Transverse colon (tissue), 4 donors: ENCODE data around the gene KPNB1. TPM values are rescaled to one million over a fixed set of nuclear protein-coding genes. Genes with fewer than 3 reads are reported as not detected.

Experiments used
- DNase-seq: peaks from one replicate; pipeline ENCODE4 v3.0.0-alpha.2; 2019
- H3K27ac ChIP-seq, 4 donors: fragments of 200-600 bp; sonication (generic); 2 replicates each; pipeline ENCODE4 v1.5.1; 2016 to 2018; ENCODE audit warnings: inconsistent platforms in 4 of 4
- H3K27me3 ChIP-seq: fragments of 200-600 bp; sonication (generic); 2 replicates; pipeline ENCODE4 v1.5.1; 2017; ENCODE audit warnings: inconsistent platforms
- H3K36me3 ChIP-seq, 4 donors: fragments of 200-600 bp; sonication (generic); 2 replicates each; pipeline ENCODE4 v1.5.1; 2017 to 2019; ENCODE audit warnings: inconsistent platforms in 4 of 4
- H3K4me1 ChIP-seq, 4 donors: fragments of 200-600 bp; sonication (generic); 2 replicates each; pipeline ENCODE4 v1.5.1; 2017 to 2020; ENCODE audit warnings: inconsistent platforms in 4 of 4
- H3K4me3 ChIP-seq, 4 donors: fragments of 200-600 bp; sonication (generic); 1 replicate in 1 of 4; 2 replicates in 3 of 4; pipeline versions ENCODE4 v1.5.1 to v1.6.1; 2017 to 2019; ENCODE audit warnings: inconsistent platforms in 4 of 4
- H3K9me3 ChIP-seq, 2 donors: fragments of 200-600 bp; sonication (generic); 2 replicates each; pipeline ENCODE4 v1.5.1; 2017 to 2019; ENCODE audit warnings: inconsistent platforms in 2 of 2
- CTCF ChIP-seq, 5 experiments: fragments of 200-600 bp in 3 of 5; fragments of 450-650 bp in 2 of 5; sonication (generic) in 3 of 5; IDR thresholded peaks; 1 replicate in 2 of 5; 2 replicates in 3 of 5; pipeline ENCODE4 v1.5.1; 2016 to 2017; ENCODE audit warnings: antibody characterized with exemption in 5 of 5, inconsistent platforms in 3 of 5, mild to moderate bottlenecking in 2 of 5, moderate library complexity in 1 of 5
- EP300 ChIP-seq: sonication (generic); formaldehyde crosslinking; IDR thresholded peaks from one replicate; pipeline ENCODE4 v1.6.1; 2017; ENCODE audit warnings: antibody characterized with exemption, low read depth
- POLR2A ChIP-seq: fragments of 450-650 bp; IDR thresholded peaks from one replicate; pipeline ENCODE4 v1.6.1; 2016; ENCODE audit warnings: antibody characterized with exemption, mild to moderate bottlenecking, moderate library complexity
- POLR2AphosphoS5 ChIP-seq, 3 donors: sonication (generic); formaldehyde crosslinking; IDR thresholded peaks; one replicate each; pipeline ENCODE4 v1.6.1; 2016; ENCODE audit warnings: antibody characterized with exemption in 3 of 3
- WGBS, 2 donors: methylation state at CpG; one replicate each; pipeline ENCODE4 v1.1.5; 2018; ENCODE audit warnings: low coverage in 1 of 2; 5-methylcytosine and 5-hydroxymethylcytosine counted together
- in situ Hi-C, 4 donors: fragments of 200-750 bp; cut with MboI; loops; one replicate each; pipeline versions ENCODE4 v1.15.0 to v1.15.1; 2017; ENCODE audit warnings: low sequenced_read_pairs in 3 of 4, low pct_ligation_motif_present in 1 of 4, low pct_unique_long_range_greater_than_20kb in 1 of 4
- intact Hi-C: fragments of 100-400 bp; cut with DNase I; formaldehyde crosslinking; loops from one replicate; pipeline ENCODE4 v1.15.1; 2023; ENCODE audit warnings: low total_unique reads
- total RNA-seq, 4 donors: library from RNA; depleted of rRNA; stranded (reverse); fragments of >200 nt; gene quantifications; one replicate each; pipeline ENCODE4 v1.1.0, GENCODE V29; 2016

The KPNB1 gene
- total RNA-seq, 4 donors from 2014 or later, result 39.2 to 176 (median 133) TPM

DNA sequence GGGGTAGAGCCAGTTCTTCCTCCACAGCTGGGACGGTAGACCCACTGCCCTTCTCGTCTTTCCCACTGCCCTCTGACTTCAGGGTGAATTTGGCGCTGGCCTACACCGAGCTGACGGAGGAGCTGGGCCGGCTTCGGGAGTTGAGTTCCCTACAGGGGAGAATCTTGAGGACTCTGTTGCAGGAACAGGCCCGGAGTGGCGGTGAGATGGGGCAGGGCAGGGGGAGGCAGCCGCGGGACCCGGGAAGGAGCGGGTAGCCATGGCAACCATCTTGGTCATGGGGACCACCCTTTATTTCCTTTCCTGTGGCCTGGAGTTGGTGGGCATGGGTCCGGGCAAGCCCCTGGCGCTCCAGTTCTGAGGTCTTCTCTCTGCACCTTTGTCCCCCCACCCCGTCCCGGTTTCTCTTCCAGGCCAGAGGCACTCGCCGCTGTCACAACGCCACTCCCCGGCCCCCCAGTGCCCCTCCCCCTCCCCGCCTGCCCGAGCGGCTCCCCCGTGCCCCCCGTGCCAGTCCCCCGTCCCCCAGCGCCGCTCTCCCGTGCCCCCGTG is 58.7 kb downstream of the KPNB1 start:
- Histone ChIP-seq H3K27me3 (peaks cover 9% of the 10 kb centered on the region), H3K4me3 (peak overlapping the region in 3 of 4 donors; percentile 8 to 36 (median 35)), H3K4me1 (peaks cover 0 to 32% (median 8%) of the 10 kb centered on the region in 4 donors), H3K27ac (peak overlapping the region in 1 of 4 donors; percentile 17), H3K36me3 (no peaks in the 10 kb centered on the region), H3K9me3 (no peaks in the 10 kb centered on the region)
- TF ChIP-seq CTCF (IDR thresholded peaks at IDR 0.05) (no peak), POLR2A (no peak), EP300 (no peak), POLR2AphosphoS5 (IDR thresholded peaks at IDR 0.05) (no peak)
- in situ Hi-C loops, result no loop called here
- intact Hi-C loops, result no loop called here
- WGBS, 2 donors, result 49% methylated on average over 31 of the region's 31 CpGs; no CpG with 5 or more reads in 1 of the 2 donors
- DNase-seq, result no peak

- TF ChIP-seq EP300 (no peak), CTCF (IDR thresholded peaks at IDR 0.05) (no peak), POLR2A (no peak), POLR2AphosphoS5 (IDR thresholded peaks at IDR 0.05) (no peak)
- H3K27me3 ChIP-seq, result peaks cover 11% of the 10 kb centered on the region
- in situ Hi-C loops (no loop called here), intact Hi-C loops (no loop called here)
- DNase-seq, result no peak
- H3K9me3 ChIP-seq, result no peaks in the 10 kb centered on the region
- peaks cover 0 to 30% (median 8%) of the 10 kb centered on the region in 4 donors for H3K4me1 ChIP-seq
- peak overlapping the region in 1 of 4 donors; percentile 17 for H3K27ac ChIP-seq
- H3K4me3 ChIP-seq, result peak overlapping the region in 3 of 4 donors; percentile 8 to 36 (median 35)
- no peaks in the 10 kb centered on the region for H3K36me3 ChIP-seq
- WGBS, 2 donors, result 64% methylated on average over 86 of the region's 89 CpGs; no CpG with 5 or more reads in 1 of the 2 donors
Observed at GRCh38 chr17:47708864-47709541, 59.3 kb downstream of the KPNB1 start.

GRCh38 chr17:47709594-47709993 is 59.9 kb downstream of the KPNB1 start:
- Histone ChIP-seq H3K9me3 (no peaks in the 10 kb centered on the region), H3K27ac (no peak overlapping the region), H3K36me3 (no peaks in the 10 kb centered on the region), H3K27me3 (peaks cover 11% of the 10 kb centered on the region), H3K4me3 (no peak overlapping the region), H3K4me1 (peaks cover 0 to 30% (median 8%) of the 10 kb centered on the region in 4 donors)
- intact Hi-C loops (no loop called here), in situ Hi-C loops (no loop called here)
- TF ChIP-seq CTCF (IDR thresholded peaks at IDR 0.05) (no peak), EP300 (no peak), POLR2AphosphoS5 (IDR thresholded peaks at IDR 0.05) (no peak)
- no peak for DNase-seq
- WGBS, 2 donors, result 92 to 100% methylated on average over 1 to 3 of the region's 3 CpGs

DNA sequence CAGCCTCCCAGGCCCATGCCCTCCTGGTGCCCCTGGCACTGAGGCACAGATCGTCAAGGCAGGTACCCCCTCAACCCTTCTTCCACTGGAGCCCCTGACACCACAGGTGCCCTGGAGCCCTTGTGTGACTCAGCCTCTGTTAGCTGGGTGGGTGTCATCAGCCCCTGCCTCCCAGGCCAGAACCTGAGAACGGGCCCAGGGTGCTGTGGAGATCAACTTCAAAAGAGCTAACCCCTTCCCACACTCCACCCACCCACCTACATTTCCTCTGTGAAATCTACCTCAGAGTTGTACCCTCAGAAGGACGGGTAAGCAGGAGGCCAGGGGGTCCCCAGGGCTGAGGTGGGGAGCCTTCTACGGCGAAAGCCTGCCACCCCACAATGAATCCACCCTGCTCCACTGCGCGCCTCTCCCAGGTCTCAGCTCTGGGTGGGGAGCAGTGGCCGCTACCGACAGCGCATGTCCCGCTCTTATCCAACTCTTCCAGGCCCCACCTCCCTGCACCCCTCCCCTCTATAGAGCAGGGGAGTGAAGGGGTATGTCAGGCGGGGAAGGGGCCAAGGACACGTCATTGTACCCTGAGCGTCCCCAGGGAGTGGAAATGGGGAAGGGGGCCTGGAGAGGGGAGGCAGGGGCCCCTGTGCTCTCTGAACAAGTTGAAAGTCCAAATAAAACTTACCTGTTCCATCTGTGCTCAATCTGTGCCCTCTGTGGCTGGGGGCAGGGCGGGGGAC is 61.8 kb downstream of the KPNB1 start:
- WGBS, 2 donors, result 93 to 100% methylated on average over 2 to 15 of the region's 15 CpGs
- Histone ChIP-seq H3K9me3 (no peaks in the 10 kb centered on the region), H3K27me3 (peaks cover 14% of the 10 kb centered on the region), H3K4me1 (peaks cover 0 to 20% (median 6%) of the 10 kb centered on the region in 4 donors), H3K36me3 (no peaks in the 10 kb centered on the region), H3K4me3 (no peak overlapping the region), H3K27ac (no peak overlapping the region)
- no peak for DNase-seq
- intact Hi-C loops, result no loop called here
- TF ChIP-seq POLR2AphosphoS5 (IDR thresholded peaks at IDR 0.05), result no peak
- no peak for TF ChIP-seq EP300
- no peak for TF ChIP-seq POLR2A
- no peak for TF ChIP-seq CTCF (IDR thresholded peaks at IDR 0.05)
- in situ Hi-C loops, result no loop called here
